Astrocyte (in vitro differentiated cells and primary cell): Measurements from ENCODE around the gene STAB2. TPM values are rescaled to one million over a fixed set of nuclear protein-coding genes. Genes with fewer than 3 reads are reported as not detected.

Source experiments
- DNase-seq: peaks from one replicate; pipeline ENCODE4 v3.0.0-alpha.2; 2010; ENCODE audit warnings: low read depth
- FAIRE-seq: peaks from 2 replicates; lab custom pipeline; 2011; peaks lifted over from hg19 to GRCh38; lab: Jason Lieb, UNC
- H2AFZ ChIP-seq: 2 replicates; pipeline ENCODE4 v1.6.0; 2012; ENCODE audit warnings: low read depth, low read length, inconsistent platforms
- H3K27ac ChIP-seq: 2 replicates; pipeline ENCODE4 v1.5.1; 2011; ENCODE audit warnings: low read depth, low read length, inconsistent platforms
- H3K27me3 ChIP-seq: 2 replicates; pipeline ENCODE4 v1.6.0; 2011; ENCODE audit warnings: low read length, inconsistent platforms; ENCODE audit not compliant: insufficient read depth
- H3K36me3 ChIP-seq: 2 replicates; pipeline ENCODE4 v1.5.1; 2011; ENCODE audit warnings: low read length, inconsistent platforms; ENCODE audit not compliant: insufficient read depth
- H3K4me1 ChIP-seq: 2 replicates; pipeline ENCODE4 v1.5.1; 2011; ENCODE audit warnings: low read length, inconsistent platforms; ENCODE audit not compliant: insufficient read depth
- H3K4me2 ChIP-seq: 2 replicates; pipeline ENCODE4 v1.6.0; 2012; ENCODE audit warnings: low read length, inconsistent platforms
- H3K4me3 ChIP-seq: 2 replicates; pipeline ENCODE4 v1.5.1; 2011; ENCODE audit warnings: low read depth, mild to moderate bottlenecking, low read length, inconsistent platforms; ENCODE audit not compliant: insufficient read depth
- H3K79me2 ChIP-seq: 2 replicates; pipeline ENCODE4 v1.6.0; 2012; ENCODE audit warnings: mild to moderate bottlenecking, low read length, inconsistent platforms; ENCODE audit not compliant: insufficient read depth
- H3K9ac ChIP-seq: 2 replicates; pipeline ENCODE4 v1.6.0; 2012; ENCODE audit warnings: mild to moderate bottlenecking, low read length, inconsistent platforms
- H3K9me3 ChIP-seq: 2 replicates; pipeline ENCODE4 v1.5.1; 2012; ENCODE audit warnings: low read depth, mild to moderate bottlenecking, low read length, inconsistent platforms; ENCODE audit not compliant: insufficient read depth
- H4K20me1 ChIP-seq: 2 replicates; pipeline ENCODE4 v1.6.0; 2012; ENCODE audit warnings: low read length, inconsistent platforms; ENCODE audit not compliant: insufficient read depth
- H3K27ac Mint-ChIP-seq: one replicate; pipeline ENCODE4 v1.8.0; 2021; ENCODE audit warnings: mild to moderate bottlenecking, mixed read lengths; ENCODE audit not compliant: unreplicated experiment
- H3K27me3 Mint-ChIP-seq: one replicate; pipeline ENCODE4 v1.8.0; 2021; ENCODE audit warnings: low read depth, mixed read lengths; ENCODE audit not compliant: unreplicated experiment
- H3K36me3 Mint-ChIP-seq: one replicate; pipeline ENCODE4 v1.8.0; 2021; ENCODE audit warnings: low read depth, mixed read lengths; ENCODE audit not compliant: unreplicated experiment
- H3K4me1 Mint-ChIP-seq: one replicate; pipeline ENCODE4 v1.8.0; 2021; ENCODE audit warnings: low read depth, mixed read lengths; ENCODE audit not compliant: unreplicated experiment
- H3K4me3 Mint-ChIP-seq: one replicate; pipeline ENCODE4 v1.8.0; 2021; ENCODE audit warnings: mild to moderate bottlenecking, moderate library complexity, mixed read lengths; ENCODE audit not compliant: unreplicated experiment
- H3K9me3 Mint-ChIP-seq: one replicate; pipeline ENCODE4 v1.8.0; 2021; ENCODE audit warnings: mild to moderate bottlenecking, mixed read lengths; ENCODE audit not compliant: unreplicated experiment
- EZH2 ChIP-seq: IDR thresholded peaks from 2 replicates; pipeline ENCODE4 v1.6.1; 2012; ENCODE audit warnings: mild to moderate bottlenecking, low read length, inconsistent platforms; ENCODE audit not compliant: insufficient read depth
- total RNA-seq: library from RNA; stranded (reverse); gene quantifications from 2 replicates; pipeline ENCODE4 v1.2.1, GENCODE V29; 2021
- TF ChIP-seq, protein P1 (sequence below): IDR thresholded peaks from 2 replicates; pipeline ENCODE4 v1.5.1; 2011; ENCODE audit warnings: low read depth, mild to moderate bottlenecking, inconsistent platforms, low read length, moderate library complexity; ENCODE audit not compliant: insufficient read depth

Gene STAB2
- total RNA-seq, 1 donor from 2014 or later: not detected

DNA sequence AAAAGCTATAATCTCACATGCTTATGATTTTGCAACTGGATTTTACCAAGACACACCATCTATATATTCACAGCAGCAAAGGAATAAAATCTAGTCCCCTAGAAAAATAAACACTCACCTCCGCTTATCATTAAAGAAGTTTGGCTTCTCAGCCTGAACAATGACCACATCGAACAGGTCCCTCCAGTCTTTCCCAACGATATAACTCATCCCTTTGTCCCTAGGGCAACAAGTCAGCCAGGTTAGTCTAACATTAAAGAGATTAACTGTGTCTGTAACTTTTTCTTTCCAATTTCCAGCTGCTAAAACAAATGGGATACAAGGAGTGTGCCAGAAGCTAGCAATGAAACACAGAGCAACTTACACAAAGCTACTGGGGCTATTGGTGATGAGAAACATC lies 206.0 kb downstream of the STAB2 start:
- Histone ChIP-seq H3K27me3 (no peaks in the 10 kb centered on the region), H2AFZ (no peak overlapping the region), H3K4me1 (no peaks in the 10 kb centered on the region), H3K9me3 (no peaks in the 10 kb centered on the region), H3K4me3 (no peak overlapping the region), H3K36me3 (peaks cover 34% of the 10 kb centered on the region), H3K9ac (no peak overlapping the region), H3K4me2 (no peak overlapping the region), H3K79me2 (peaks cover 4% of the 10 kb centered on the region), H4K20me1 (no peaks in the 10 kb centered on the region), H3K27ac (no peak overlapping the region)
- Mint-ChIP-seq H3K27me3 (no peaks in the 10 kb centered on the region), H3K27ac (no peak overlapping the region), H3K36me3 (peaks cover 25% of the 10 kb centered on the region), H3K9me3 (no peaks in the 10 kb centered on the region), H3K4me1 (no peaks in the 10 kb centered on the region), H3K4me3 (no peak overlapping the region)
- FAIRE-seq (no peak), DNase-seq (no peak)
- TF ChIP-seq EZH2: no peak
- TF ChIP-seq, protein P1, sequence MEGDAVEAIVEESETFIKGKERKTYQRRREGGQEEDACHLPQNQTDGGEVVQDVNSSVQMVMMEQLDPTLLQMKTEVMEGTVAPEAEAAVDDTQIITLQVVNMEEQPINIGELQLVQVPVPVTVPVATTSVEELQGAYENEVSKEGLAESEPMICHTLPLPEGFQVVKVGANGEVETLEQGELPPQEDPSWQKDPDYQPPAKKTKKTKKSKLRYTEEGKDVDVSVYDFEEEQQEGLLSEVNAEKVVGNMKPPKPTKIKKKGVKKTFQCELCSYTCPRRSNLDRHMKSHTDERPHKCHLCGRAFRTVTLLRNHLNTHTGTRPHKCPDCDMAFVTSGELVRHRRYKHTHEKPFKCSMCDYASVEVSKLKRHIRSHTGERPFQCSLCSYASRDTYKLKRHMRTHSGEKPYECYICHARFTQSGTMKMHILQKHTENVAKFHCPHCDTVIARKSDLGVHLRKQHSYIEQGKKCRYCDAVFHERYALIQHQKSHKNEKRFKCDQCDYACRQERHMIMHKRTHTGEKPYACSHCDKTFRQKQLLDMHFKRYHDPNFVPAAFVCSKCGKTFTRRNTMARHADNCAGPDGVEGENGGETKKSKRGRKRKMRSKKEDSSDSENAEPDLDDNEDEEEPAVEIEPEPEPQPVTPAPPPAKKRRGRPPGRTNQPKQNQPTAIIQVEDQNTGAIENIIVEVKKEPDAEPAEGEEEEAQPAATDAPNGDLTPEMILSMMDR: no peak

DNA sequence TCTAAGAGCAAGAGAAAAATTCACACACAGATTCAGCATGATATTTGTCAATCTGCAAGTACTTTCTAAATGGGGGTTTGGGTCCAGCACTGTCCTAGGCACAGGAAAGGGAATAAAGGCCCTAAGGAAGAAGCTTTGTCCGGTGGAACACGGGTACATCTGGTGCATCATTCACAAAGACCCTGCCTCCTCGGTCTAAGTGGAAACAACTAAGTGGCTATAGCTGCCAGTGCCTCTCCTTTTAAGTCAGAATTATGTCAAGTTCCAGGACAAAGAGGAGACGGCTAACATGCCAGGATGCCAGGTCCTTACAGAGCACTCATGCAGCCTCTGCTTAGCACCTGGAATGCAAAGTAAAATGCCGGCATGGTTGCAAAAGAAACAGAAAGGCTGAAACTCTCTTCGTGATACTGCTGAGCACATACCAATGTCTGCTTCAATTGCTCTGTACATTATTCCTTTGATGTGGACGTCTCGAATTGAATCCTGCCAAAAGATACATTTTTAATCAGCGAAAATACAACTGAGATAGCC lies 206.5 kb downstream of the STAB2 start:
- H4K20me1 ChIP-seq: no peaks in the 10 kb centered on the region
- TF ChIP-seq, protein P1: no peak
- TF ChIP-seq EZH2: no peak
- no peak overlapping the region for H3K27ac Mint-ChIP-seq
- no peak overlapping the region for H3K4me2 ChIP-seq
- no peaks in the 10 kb centered on the region for H3K27me3 ChIP-seq
- no peaks in the 10 kb centered on the region for H3K27me3 Mint-ChIP-seq
- DNase-seq (no peak), FAIRE-seq (no peak)
- H3K27ac ChIP-seq: no peak overlapping the region
- H3K79me2 ChIP-seq: peaks cover 4% of the 10 kb centered on the region
- H3K9me3 Mint-ChIP-seq: no peaks in the 10 kb centered on the region
- H3K4me1 ChIP-seq: no peaks in the 10 kb centered on the region
- H3K4me3 ChIP-seq: no peak overlapping the region
- H3K36me3 Mint-ChIP-seq: peaks cover 30% of the 10 kb centered on the region
- H3K4me3 Mint-ChIP-seq: no peak overlapping the region
- no peaks in the 10 kb centered on the region for H3K4me1 Mint-ChIP-seq
- H2AFZ ChIP-seq: no peak overlapping the region
- peaks cover 38% of the 10 kb centered on the region for H3K36me3 ChIP-seq
- H3K9ac ChIP-seq: no peak overlapping the region
- no peaks in the 10 kb centered on the region for H3K9me3 ChIP-seq

DNA sequence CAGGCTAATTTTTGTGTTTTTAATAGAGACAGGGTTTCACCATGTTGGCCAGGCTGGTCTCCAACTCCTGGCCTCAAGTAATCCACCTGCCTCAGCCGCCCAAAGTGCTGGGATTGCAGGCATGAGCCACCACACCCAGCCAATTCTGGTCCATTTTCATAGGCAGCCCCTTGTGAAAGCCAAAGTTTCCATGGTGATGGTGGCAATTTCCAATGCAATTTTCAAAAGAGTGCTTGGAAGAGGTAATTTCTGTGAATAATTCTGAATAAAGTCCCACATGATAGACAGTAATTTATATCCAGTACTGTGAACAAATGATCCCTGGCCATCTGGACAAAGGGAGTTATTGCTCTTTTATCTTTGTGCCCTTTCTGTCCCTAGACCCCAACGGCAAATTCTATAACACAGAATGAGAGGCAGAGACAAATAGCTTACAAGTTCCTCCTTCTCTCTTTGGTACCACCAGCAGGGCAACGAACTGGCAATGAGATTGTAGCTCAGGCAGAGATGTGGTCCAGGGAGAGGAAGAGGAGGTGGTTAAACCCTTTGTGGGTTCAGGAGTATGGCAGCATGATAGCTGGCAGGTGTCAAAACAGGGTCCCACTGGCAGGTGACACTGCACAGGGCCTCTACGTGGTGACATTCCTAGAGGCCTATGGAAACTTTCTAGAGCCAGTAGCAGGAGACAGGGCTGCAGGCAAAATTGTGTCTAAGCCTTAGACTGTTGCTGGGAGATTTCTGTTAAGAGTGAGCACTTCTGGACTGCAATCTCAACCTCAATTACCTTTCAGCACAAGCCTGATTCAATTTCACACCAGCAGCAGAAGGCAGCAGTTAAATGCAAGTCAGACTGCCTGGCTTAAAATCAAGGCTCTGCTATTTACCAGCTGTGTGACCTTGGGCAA lies 207.5 kb downstream of the STAB2 start:
- Histone ChIP-seq H3K4me1 (peaks cover 3% of the 10 kb centered on the region), H3K9me3 (no peaks in the 10 kb centered on the region), H3K4me2 (no peak overlapping the region), H3K27ac (no peak overlapping the region), H3K36me3 (peaks cover 36% of the 10 kb centered on the region), H3K4me3 (no peak overlapping the region), H3K9ac (no peak overlapping the region), H3K79me2 (peaks cover 4% of the 10 kb centered on the region), H3K27me3 (no peaks in the 10 kb centered on the region), H4K20me1 (no peaks in the 10 kb centered on the region), H2AFZ (no peak overlapping the region)
- Mint-ChIP-seq H3K4me3 (no peak overlapping the region), H3K36me3 (peaks cover 34% of the 10 kb centered on the region), H3K27ac (no peak overlapping the region), H3K4me1 (no peaks in the 10 kb centered on the region), H3K9me3 (no peaks in the 10 kb centered on the region), H3K27me3 (no peaks in the 10 kb centered on the region)
- TF ChIP-seq, protein P1: no peak
- TF ChIP-seq EZH2: no peak
- FAIRE-seq: no peak
- DNase-seq: no peak
